GM18909 (cell line): ENCODE data around the gene BDKRB2.

Experiments used
- ATAC-seq: cut with Tn5 transposase; IDR thresholded peaks from one replicate; pipeline ENCODE4 v1.9.1; 2021; ENCODE audit warnings: mild to moderate bottlenecking; ENCODE audit not compliant: unreplicated experiment, poor library complexity

The BDKRB2 gene

GRCh38 chr14:96286251-96286650 lies 81.6 kb downstream of the BDKRB2 start:
- ATAC-seq = no peak

GRCh38 chr14:96287856-96288255 lies 83.2 kb downstream of the BDKRB2 start:
- ATAC-seq = no peak
